Effector CD8-positive, alpha-beta T cell (primary cell): Measurements from ENCODE around the gene FAM117B.

ENCODE experiments used
- DNase-seq: peaks from one replicate; lab custom pipeline; 2025; lab: John Stamatoyannopoulos, UW

FAM117B gene

GRCh38 chr2:202815548-202816360 lies 181.0 kb downstream of the FAM117B start:
- no peak for DNase-seq

GRCh38 chr2:202817771-202818170 lies 183.0 kb downstream of the FAM117B start:
- DNase-seq: no peak

- no peak for DNase-seq
These were observed 183.6 kb downstream of the FAM117B start for GRCh38 chr2:202818321-202818720.
